Type B pancreatic cell (in vitro differentiated cells): ENCODE results near the gene CREBBP. TPM values are rescaled to one million over a fixed set of nuclear protein-coding genes. Genes with fewer than 3 reads are reported as not detected.

ENCODE experiments used
- DNase-seq: peaks from one replicate; pipeline ENCODE4 v3.0.0; 2021; ENCODE audit warnings: mixed read lengths; ENCODE audit not compliant: unreplicated experiment; ENCODE audit errors: extremely low spot score
- H3K27ac Mint-ChIP-seq: 2 replicates; pipeline ENCODE4 v1.8.0; 2021; ENCODE audit warnings: mild to moderate bottlenecking, mixed read lengths
- H3K27me3 Mint-ChIP-seq: 2 replicates; pipeline ENCODE4 v1.8.0; 2021; ENCODE audit warnings: mixed read lengths
- H3K36me3 Mint-ChIP-seq: 2 replicates; pipeline ENCODE4 v1.8.0; 2021; ENCODE audit warnings: mixed read lengths
- H3K4me1 Mint-ChIP-seq: one replicate; pipeline ENCODE4 v1.8.0; 2021; ENCODE audit warnings: mixed read lengths; ENCODE audit not compliant: unreplicated experiment
- H3K4me3 Mint-ChIP-seq: 2 replicates; pipeline ENCODE4 v1.8.0; 2021; ENCODE audit warnings: mild to moderate bottlenecking, mixed read lengths
- H3K9me3 Mint-ChIP-seq: 2 replicates; pipeline ENCODE4 v1.8.0; 2021; ENCODE audit warnings: mixed read lengths
- CTCF ChIP-seq: fragments of 200-600 bp; sonication (generic); conservative IDR thresholded peaks from 2 replicates; pipeline ENCODE4 v1.5.0; 2021; ENCODE audit warnings: antibody characterized with exemption, mild to moderate bottlenecking
- total RNA-seq: library from RNA; stranded (reverse); gene quantifications from 2 replicates; pipeline ENCODE4 v1.2.1, GENCODE V29; 2021; ENCODE audit warnings: low replicate concordance

The CREBBP gene
- total RNA-seq, 1 donor from 2014 or later = 93.6 TPM

GRCh38 chr16:3810198-3810664 lies 70.3 kb downstream of the CREBBP start:
- H3K27ac Mint-ChIP-seq = no peak overlapping the region
- no peak for DNase-seq
- H3K9me3 Mint-ChIP-seq = no peaks in the 10 kb centered on the region
- H3K4me1 Mint-ChIP-seq = peaks cover 31% of the 10 kb centered on the region
- no peak overlapping the region for H3K4me3 Mint-ChIP-seq
- no peak for TF ChIP-seq CTCF
- peaks cover 24% of the 10 kb centered on the region for H3K36me3 Mint-ChIP-seq
- no peaks in the 10 kb centered on the region for H3K27me3 Mint-ChIP-seq

GRCh38 chr16:3808308-3809063 lies 72.0 kb downstream of the CREBBP start:
- Mint-ChIP-seq H3K4me3 (no peak overlapping the region), H3K36me3 (peaks cover 31% of the 10 kb centered on the region), H3K27me3 (no peaks in the 10 kb centered on the region), H3K27ac (no peak overlapping the region), H3K4me1 (peaks cover 38% of the 10 kb centered on the region), H3K9me3 (no peaks in the 10 kb centered on the region)
- DNase-seq = no peak
- no peak for TF ChIP-seq CTCF

DNA sequence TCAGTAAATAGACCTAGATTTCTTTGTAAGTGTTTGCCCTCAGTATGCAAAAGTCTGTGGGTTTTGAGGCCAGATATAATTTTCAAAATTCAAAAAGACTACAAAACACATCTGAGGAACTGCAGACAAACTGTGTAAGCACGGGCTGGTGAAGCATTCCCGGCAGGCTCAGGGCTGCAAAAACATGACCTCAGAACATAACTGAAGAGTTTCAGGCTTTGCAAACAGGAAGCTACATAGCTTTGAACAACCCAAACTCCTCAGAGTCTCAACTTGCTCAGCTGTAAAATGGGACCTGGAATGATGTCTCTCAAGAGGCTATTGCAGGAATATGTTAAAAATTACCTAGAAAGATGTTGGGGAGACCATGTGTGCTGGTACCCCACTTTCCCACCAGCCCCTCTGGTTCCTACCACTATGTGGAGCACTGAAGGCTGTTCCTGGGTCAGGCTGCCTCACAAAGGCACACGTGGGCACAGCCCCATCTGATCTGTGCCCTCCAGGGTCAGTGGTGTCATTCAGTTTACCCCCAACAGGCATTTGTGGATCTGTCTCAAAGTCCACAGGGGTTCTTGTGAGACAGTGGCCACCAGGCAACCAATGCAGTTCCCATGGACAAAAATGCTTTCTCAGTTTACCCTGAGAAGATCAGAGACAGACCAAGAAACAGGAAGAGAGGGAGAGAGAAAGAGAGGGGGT lies 72.9 kb downstream of the CREBBP start:
- no peak for TF ChIP-seq CTCF
- peaks cover 32% of the 10 kb centered on the region for H3K4me1 Mint-ChIP-seq
- H3K4me3 Mint-ChIP-seq = no peak overlapping the region
- H3K27ac Mint-ChIP-seq = no peak overlapping the region
- no peak for DNase-seq
- no peaks in the 10 kb centered on the region for H3K9me3 Mint-ChIP-seq
- H3K27me3 Mint-ChIP-seq = no peaks in the 10 kb centered on the region
- H3K36me3 Mint-ChIP-seq = peaks cover 25% of the 10 kb centered on the region

DNA sequence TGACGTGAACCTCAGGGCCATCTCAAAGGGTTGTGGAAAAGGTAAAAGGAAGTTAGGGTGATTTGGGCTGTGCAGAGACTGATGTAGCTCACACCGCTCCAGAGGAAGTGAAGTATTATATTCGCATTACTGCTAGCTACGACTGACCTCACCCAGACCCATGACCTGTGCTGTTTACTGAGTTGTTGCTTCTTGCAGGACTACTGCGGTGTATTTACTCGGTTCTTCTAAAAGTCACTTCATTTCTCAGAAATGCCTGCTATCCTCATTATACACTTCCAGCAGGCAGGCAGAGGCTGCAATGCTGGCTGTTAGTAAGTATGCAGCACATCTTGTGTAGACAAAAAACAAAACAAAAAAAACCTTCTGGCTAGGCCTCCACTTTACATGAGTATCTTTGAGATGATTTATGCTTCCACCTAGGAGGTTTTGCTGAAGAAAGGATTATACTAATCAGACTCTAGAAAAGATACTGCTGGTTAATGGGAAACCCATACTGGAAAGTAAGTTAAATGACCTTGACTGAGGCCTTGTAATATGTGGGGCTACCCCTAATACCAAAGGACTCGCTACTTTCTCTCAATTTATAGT lies 76.0 kb downstream of the CREBBP start:
- H3K4me3 Mint-ChIP-seq = no peak overlapping the region
- H3K27ac Mint-ChIP-seq = no peak overlapping the region

More for the DNA sequence above, 76.0 kb downstream of the CREBBP start:
- DNase-seq = no peak
- Mint-ChIP-seq H3K27me3 (no peaks in the 10 kb centered on the region), H3K36me3 (peaks cover 26% of the 10 kb centered on the region), H3K9me3 (no peaks in the 10 kb centered on the region), H3K4me1 (peaks cover 40% of the 10 kb centered on the region)
- no peak for TF ChIP-seq CTCF
